Endothelial cell (in vitro differentiated cells): ENCODE results near the gene DNAJA4. TPM values are rescaled to one million over a fixed set of nuclear protein-coding genes. Genes with fewer than 3 reads are reported as not detected.

Source experiments
- DNase-seq: peaks from one replicate; pipeline ENCODE4 v3.0.0; 2021; ENCODE audit warnings: low spot score
- H3K27ac Mint-ChIP-seq: one replicate; pipeline ENCODE4 v1.8.0; 2021; ENCODE audit warnings: mixed read lengths, inconsistent platforms; ENCODE audit not compliant: unreplicated experiment
- H3K27me3 Mint-ChIP-seq: one replicate; pipeline ENCODE4 v1.8.0; 2021; ENCODE audit warnings: mild to moderate bottlenecking, moderate library complexity, mixed read lengths, inconsistent platforms; ENCODE audit not compliant: unreplicated experiment
- H3K36me3 Mint-ChIP-seq: one replicate; pipeline ENCODE4 v1.8.0; 2021; ENCODE audit warnings: mild to moderate bottlenecking, low read depth, mixed read lengths, inconsistent platforms; ENCODE audit not compliant: unreplicated experiment
- H3K4me1 Mint-ChIP-seq: one replicate; pipeline ENCODE4 v1.8.0; 2021; ENCODE audit warnings: mild to moderate bottlenecking, mixed read lengths, inconsistent platforms; ENCODE audit not compliant: unreplicated experiment
- H3K4me3 Mint-ChIP-seq: one replicate; pipeline ENCODE4 v1.8.0; 2021; ENCODE audit warnings: mild to moderate bottlenecking, mixed read lengths, inconsistent platforms; ENCODE audit not compliant: unreplicated experiment
- H3K9me3 Mint-ChIP-seq: one replicate; pipeline ENCODE4 v1.8.0; 2021; ENCODE audit warnings: mixed read lengths, inconsistent platforms; ENCODE audit not compliant: unreplicated experiment
- CTCF ChIP-seq: fragments of 200-600 bp; sonication (generic); IDR thresholded peaks from one replicate; pipeline ENCODE4 v1.5.0; 2021; ENCODE audit warnings: antibody characterized with exemption; ENCODE audit not compliant: unreplicated experiment
- total RNA-seq: library from RNA; stranded (reverse); fragmentation: NEBNext Ultra II Directional; extraction: Animal tissue kit (Norgen Biotek cat#: 25700); gene quantifications from one replicate; pipeline ENCODE4 v1.2.1, GENCODE V29; 2021; ENCODE audit not compliant: unreplicated experiment

The DNAJA4 gene
- total RNA-seq, 1 donor from 2014 or later: 2.1 TPM

GRCh38 chr15:78249131-78249530 lies 15.2 kb upstream of the DNAJA4 start:
- H3K4me3 Mint-ChIP-seq: no peak overlapping the region
- H3K36me3 Mint-ChIP-seq: no peaks in the 10 kb centered on the region
- H3K27me3 Mint-ChIP-seq: no peaks in the 10 kb centered on the region
- H3K27ac Mint-ChIP-seq: peak overlapping the region; percentile 16
- H3K4me1 Mint-ChIP-seq: no peaks in the 10 kb centered on the region
- DNase-seq: no peak
- TF ChIP-seq CTCF: no peak
- H3K9me3 Mint-ChIP-seq: no peaks in the 10 kb centered on the region

DNA sequence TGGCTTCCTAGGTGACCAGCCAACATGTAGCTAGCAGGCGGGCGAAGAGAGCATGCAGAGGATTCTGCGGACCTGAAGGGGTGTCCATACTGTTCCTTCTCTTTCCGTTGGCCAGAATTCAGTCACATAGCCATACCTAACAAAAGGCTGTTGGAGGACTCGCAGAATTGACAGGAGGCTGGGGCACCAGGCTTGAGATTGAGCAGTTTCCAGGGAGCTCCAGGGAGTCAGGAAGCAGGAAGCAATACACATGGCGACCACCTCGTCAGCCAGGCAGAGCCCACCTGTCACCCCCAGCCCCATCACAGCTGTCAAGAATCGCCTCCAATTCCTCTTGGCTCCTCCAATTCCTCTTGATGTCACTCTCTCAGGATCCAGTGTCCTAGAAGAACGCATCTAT lies 13.2 kb upstream of the DNAJA4 start:
- no peak overlapping the region for H3K27ac Mint-ChIP-seq
- no peaks in the 10 kb centered on the region for H3K36me3 Mint-ChIP-seq
- no peaks in the 10 kb centered on the region for H3K27me3 Mint-ChIP-seq
- DNase-seq: no peak
- no peak overlapping the region for H3K4me3 Mint-ChIP-seq
- TF ChIP-seq CTCF: no peak
- no peaks in the 10 kb centered on the region for H3K4me1 Mint-ChIP-seq
- no peaks in the 10 kb centered on the region for H3K9me3 Mint-ChIP-seq

DNA sequence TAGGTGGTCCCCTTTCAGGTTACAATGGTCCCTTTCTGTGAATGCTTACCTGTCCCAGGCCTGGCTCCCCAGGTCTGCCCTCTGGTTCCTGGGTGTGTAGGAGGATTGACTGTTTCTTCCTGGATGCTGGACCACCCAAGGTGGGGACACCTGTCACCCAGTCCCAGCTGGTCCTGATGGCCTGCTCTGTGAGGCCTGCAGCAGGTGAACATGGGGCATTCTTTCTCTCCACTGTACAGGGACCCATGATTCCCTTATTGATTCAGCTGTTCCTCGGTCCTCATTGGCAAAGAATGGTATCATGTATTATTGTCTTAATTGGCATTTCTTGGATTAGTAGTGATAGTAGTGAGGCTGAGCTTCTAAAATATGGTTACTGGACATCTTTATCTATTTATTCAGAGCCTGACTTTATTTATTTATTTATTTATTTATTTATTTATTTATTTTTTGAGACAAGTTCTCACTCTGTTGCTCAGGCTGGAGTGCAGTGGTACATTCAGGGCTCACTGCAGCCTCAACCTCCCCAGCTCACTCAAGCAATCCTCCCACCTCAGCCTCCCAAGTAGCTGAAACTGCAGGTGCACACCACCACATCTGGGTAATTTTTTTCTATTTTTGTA lies 8.8 kb upstream of the DNAJA4 start:
- DNase-seq: no peak
- Mint-ChIP-seq H3K36me3 (no peaks in the 10 kb centered on the region), H3K4me3 (no peak overlapping the region), H3K27me3 (no peaks in the 10 kb centered on the region), H3K27ac (no peak overlapping the region), H3K9me3 (no peaks in the 10 kb centered on the region), H3K4me1 (no peaks in the 10 kb centered on the region)
- no peak for TF ChIP-seq CTCF

- no peak for TF ChIP-seq CTCF
- no peaks in the 10 kb centered on the region for H3K27me3 Mint-ChIP-seq
- H3K4me3 Mint-ChIP-seq: no peak overlapping the region
- no peaks in the 10 kb centered on the region for H3K9me3 Mint-ChIP-seq
- DNase-seq: no peak
- no peaks in the 10 kb centered on the region for H3K4me1 Mint-ChIP-seq
- H3K27ac Mint-ChIP-seq: no peak overlapping the region
- H3K36me3 Mint-ChIP-seq: no peaks in the 10 kb centered on the region
These were observed 8.3 kb upstream of the DNAJA4 start for GRCh38 chr15:78256044-78256437.

GRCh38 chr15:78257681-78258080 lies 6.7 kb upstream of the DNAJA4 start:
- TF ChIP-seq CTCF: no peak
- no peaks in the 10 kb centered on the region for H3K4me1 Mint-ChIP-seq
- H3K27me3 Mint-ChIP-seq: no peaks in the 10 kb centered on the region
- no peak for DNase-seq
- no peak overlapping the region for H3K4me3 Mint-ChIP-seq
- H3K9me3 Mint-ChIP-seq: no peaks in the 10 kb centered on the region
- no peaks in the 10 kb centered on the region for H3K36me3 Mint-ChIP-seq
- no peak overlapping the region for H3K27ac Mint-ChIP-seq
